PC-3 (cell line): ENCODE results near the gene LPAR1. TPM values are rescaled to one million over a fixed set of nuclear protein-coding genes. Genes with fewer than 3 reads are reported as not detected.
A peak's percentile ranks its signal among the peaks of the same experiment; 100 is the strongest.

Experiments used
- ATAC-seq: fragments of 200-7000 bp; cut with Tn5 transposase; 2 replicates; pipeline ENCODE4 v1.9.1; 2020; ENCODE audit warnings: mild to moderate bottlenecking, moderate library complexity
- BruUV-seq: library from RNA; stranded (reverse); fragments of 400-500 nt; replicated peaks from 2 replicates; lab custom pipeline; 2021; lab: Mats Ljungman, UMichigan
- CTCF ChIA-PET: fragments of 300-600 bp; sonication (Branson Sonifier 250); formaldehyde crosslinking; loops from one replicate; lab custom pipeline; 2022; ENCODE audit warnings: antibody characterized with exemption; lab: Charles Lee
- POLR2A ChIA-PET: fragments of 300-600 bp; sonication (Branson Sonifier 250); formaldehyde crosslinking; loops from one replicate; lab custom pipeline; 2022; ENCODE audit warnings: antibody characterized with exemption; ENCODE audit not compliant: unreplicated experiment; lab: Charles Lee
- DNase-seq: peaks from one replicate; pipeline ENCODE4 v3.0.0-alpha.2; 2015
- H2AFZ ChIP-seq: fragments of 300-600 bp; sonication (generic); 2 replicates; pipeline ENCODE4 v1.6.0; 2016; ENCODE audit warnings: antibody characterized with exemption, low read length
- H3F3A ChIP-seq: fragments of 300-600 bp; sonication (generic); one replicate; pipeline ENCODE4 v1.6.0; 2017; ENCODE audit warnings: antibody characterized with exemption, low read length, control low read depth, mild to moderate bottlenecking; ENCODE audit not compliant: unreplicated experiment
- H3K27ac ChIP-seq: fragments of 300-600 bp; sonication (generic); 2 replicates; pipeline ENCODE4 v1.5.1; 2016; ENCODE audit warnings: mild to moderate bottlenecking, low read length
- H3K27me3 ChIP-seq: fragments of 300-600 bp; sonication (generic); 2 replicates; pipeline ENCODE4 v1.6.1; 2016; ENCODE audit warnings: low read length, mixed read lengths
- H3K36me3 ChIP-seq: fragments of 300-600 bp; sonication (generic); 2 replicates; pipeline ENCODE4 v1.6.1; 2016; ENCODE audit warnings: low read depth, mixed run types, low read length, mixed read lengths
- H3K4me1 ChIP-seq: fragments of 300-600 bp; sonication (generic); 2 replicates; pipeline ENCODE4 v1.5.1; 2016; ENCODE audit warnings: low read length; ENCODE audit not compliant: insufficient read depth
- H3K4me2 ChIP-seq: fragments of 300-600 bp; sonication (generic); 2 replicates; pipeline ENCODE4 v1.6.0; 2016; ENCODE audit warnings: low read length
- H3K4me3 ChIP-seq: fragments of 300-600 bp; sonication (generic); 2 replicates; pipeline ENCODE4 v1.5.1; 2016; ENCODE audit warnings: mild to moderate bottlenecking, low read length, mixed read lengths
- H3K79me2 ChIP-seq: fragments of 300-600 bp; sonication (generic); 2 replicates; pipeline ENCODE4 v1.6.1; 2017; ENCODE audit warnings: low read length, mixed read lengths
- H3K9ac ChIP-seq: fragments of 300-600 bp; sonication (generic); 2 replicates; pipeline ENCODE4 v1.6.0; 2016; ENCODE audit warnings: mild to moderate bottlenecking, low read length
- H3K9me2 ChIP-seq: fragments of 300-600 bp; sonication (generic); replicated peaks from 2 replicates; pipeline ENCODE4 v1.6.1; 2016; ENCODE audit warnings: mixed run types, low read length, mixed read lengths
- H3K9me3 ChIP-seq: fragments of 300-600 bp; sonication (generic); 2 replicates; pipeline ENCODE4 v1.6.1; 2016; ENCODE audit warnings: low read length, mixed read lengths
- H4K20me1 ChIP-seq: fragments of 300-600 bp; sonication (generic); 2 replicates; pipeline ENCODE4 v1.6.1; 2016; ENCODE audit warnings: low read length, mixed read lengths
- EZH2 ChIP-seq: fragments of 300-600 bp; sonication (generic); IDR thresholded peaks from one replicate; pipeline ENCODE4 v1.6.1; 2017; ENCODE audit warnings: antibody characterized with exemption, mild to moderate bottlenecking, low read length; ENCODE audit not compliant: unreplicated experiment
- EZH2phosphoT487 ChIP-seq: fragments of 300-600 bp; sonication (generic); IDR thresholded peaks from 2 replicates; pipeline ENCODE4 v1.6.1; 2018; ENCODE audit warnings: mild to moderate bottlenecking, antibody characterized with exemption, low read length, borderline replicate concordance
- intact Hi-C: fragments of 100-400 bp; cut with micrococcal nuclease; formaldehyde crosslinking; loops from 2 replicates; pipeline ENCODE4 v1.9.0; 2023
- total RNA-seq: library from RNA; depleted of rRNA; stranded (reverse); fragments of >200 nt; gene quantifications from 2 replicates; pipeline ENCODE4 v1.2.3, GENCODE V29; 2014
- TF ChIP-seq, protein P1 (sequence below): fragments of 300-600 bp; sonication (generic); conservative IDR thresholded peaks from 2 replicates; pipeline ENCODE4 v1.5.1; 2017; ENCODE audit warnings: antibody characterized with exemption, low read depth, mild to moderate bottlenecking, low read length

LPAR1 gene
- total RNA-seq, 1 experiment from 2014 or later, result 67.9 TPM

- no peak overlapping the region for H3K4me3 ChIP-seq
- H3K9ac ChIP-seq, result peak overlapping the region; percentile 84
- H3K36me3 ChIP-seq, result peaks cover 19% of the 10 kb centered on the region
- intact Hi-C loops, result no loop called here
- DNase-seq (peak; percentile 95), ATAC-seq (peak; percentile 62)
- no peaks in the 10 kb centered on the region for H3K9me2 ChIP-seq
- BruUV-seq, result no TSS peak
- peaks cover 59% of the 10 kb centered on the region for H3K4me1 ChIP-seq
- ChIA-PET CTCF (interaction anchor here (0.6 kb wide), 1 partner anchor 49 kb away, joined by 3 read pairs; no protein-coding TSS in a partner anchor), POLR2A (no interaction called here)
- no peaks in the 10 kb centered on the region for H3K27me3 ChIP-seq
- H4K20me1 ChIP-seq, result no peaks in the 10 kb centered on the region
- H3K79me2 ChIP-seq, result peaks cover 89% of the 10 kb centered on the region
- H3F3A ChIP-seq, result no peaks in the 10 kb centered on the region
- TF ChIP-seq, protein P1, sequence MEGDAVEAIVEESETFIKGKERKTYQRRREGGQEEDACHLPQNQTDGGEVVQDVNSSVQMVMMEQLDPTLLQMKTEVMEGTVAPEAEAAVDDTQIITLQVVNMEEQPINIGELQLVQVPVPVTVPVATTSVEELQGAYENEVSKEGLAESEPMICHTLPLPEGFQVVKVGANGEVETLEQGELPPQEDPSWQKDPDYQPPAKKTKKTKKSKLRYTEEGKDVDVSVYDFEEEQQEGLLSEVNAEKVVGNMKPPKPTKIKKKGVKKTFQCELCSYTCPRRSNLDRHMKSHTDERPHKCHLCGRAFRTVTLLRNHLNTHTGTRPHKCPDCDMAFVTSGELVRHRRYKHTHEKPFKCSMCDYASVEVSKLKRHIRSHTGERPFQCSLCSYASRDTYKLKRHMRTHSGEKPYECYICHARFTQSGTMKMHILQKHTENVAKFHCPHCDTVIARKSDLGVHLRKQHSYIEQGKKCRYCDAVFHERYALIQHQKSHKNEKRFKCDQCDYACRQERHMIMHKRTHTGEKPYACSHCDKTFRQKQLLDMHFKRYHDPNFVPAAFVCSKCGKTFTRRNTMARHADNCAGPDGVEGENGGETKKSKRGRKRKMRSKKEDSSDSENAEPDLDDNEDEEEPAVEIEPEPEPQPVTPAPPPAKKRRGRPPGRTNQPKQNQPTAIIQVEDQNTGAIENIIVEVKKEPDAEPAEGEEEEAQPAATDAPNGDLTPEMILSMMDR, result no peak
- TF ChIP-seq EZH2 (no peak), EZH2phosphoT487 (no peak)
- peak overlapping the region; percentile 97 for H3K27ac ChIP-seq
- peak overlapping the region; percentile 53 for H3K4me2 ChIP-seq
- H2AFZ ChIP-seq, result no peak overlapping the region
- no peaks in the 10 kb centered on the region for H3K9me3 ChIP-seq
Observed at GRCh38 chr9:110926828-110927487, 111.3 kb downstream of the LPAR1 start.

DNA sequence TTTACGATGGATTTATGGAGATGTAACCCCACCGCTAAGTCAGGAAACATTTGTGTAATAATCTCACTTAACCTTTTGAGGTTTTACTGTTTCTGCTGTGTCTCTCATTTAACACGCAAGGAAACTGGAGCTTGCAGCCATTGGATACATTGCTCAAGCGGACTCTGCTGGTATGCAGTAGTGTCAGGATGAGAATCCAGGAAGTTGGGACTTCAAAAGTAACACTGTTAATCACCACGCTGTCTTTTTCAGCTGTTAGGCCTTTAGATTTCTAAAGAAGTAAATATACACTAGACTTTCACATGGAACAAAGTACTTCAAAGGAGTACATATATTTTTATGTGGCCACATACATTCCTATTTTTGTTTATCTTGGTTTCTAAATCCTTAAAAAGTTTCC is 114.7 kb downstream of the LPAR1 start:
- Histone ChIP-seq H2AFZ (no peak overlapping the region), H3K9me3 (no peaks in the 10 kb centered on the region), H3K4me3 (no peak overlapping the region), H3K9ac (peak overlapping the region; percentile 31; the same call in 1 of the 2 replicates), H3F3A (peaks cover 7% of the 10 kb centered on the region), H3K27me3 (no peaks in the 10 kb centered on the region), H4K20me1 (no peaks in the 10 kb centered on the region), H3K4me1 (peaks cover 83% of the 10 kb centered on the region), H3K36me3 (peaks cover 14% of the 10 kb centered on the region), H3K4me2 (no peak overlapping the region), H3K79me2 (peaks cover 87% of the 10 kb centered on the region), H3K9me2 (no peaks in the 10 kb centered on the region), H3K27ac (peak overlapping the region; percentile 81)
- POLR2A ChIA-PET, result no interaction called here
- ATAC-seq, result no peak
- BruUV-seq, result no TSS peak
- TF ChIP-seq, protein P1, result no peak
- TF ChIP-seq EZH2, result no peak
- no peak for TF ChIP-seq EZH2phosphoT487
- CTCF ChIA-PET, result no interaction called here
- DNase-seq, result no peak
- intact Hi-C loops, result no loop called here

- peaks cover 83% of the 10 kb centered on the region for H3K79me2 ChIP-seq
- H4K20me1 ChIP-seq, result no peaks in the 10 kb centered on the region
- peak; percentile 15; the same call in 1 of the 2 replicates for ATAC-seq
- H3K4me1 ChIP-seq, result peaks cover 84% of the 10 kb centered on the region
- peak overlapping the region; percentile 83 for H3K9ac ChIP-seq
- H3K9me2 ChIP-seq, result no peaks in the 10 kb centered on the region
- peaks cover 19% of the 10 kb centered on the region for H3K36me3 ChIP-seq
- H3K9me3 ChIP-seq, result no peaks in the 10 kb centered on the region
- ChIA-PET CTCF (no interaction called here), POLR2A (no interaction called here)
- TF ChIP-seq EZH2phosphoT487 (no peak), EZH2 (no peak)
- TF ChIP-seq, protein P1, result no peak
- no peak overlapping the region for H3K4me3 ChIP-seq
- no TSS peak for BruUV-seq
- peak; percentile 60 for DNase-seq
- H2AFZ ChIP-seq, result no peak overlapping the region
- no peaks in the 10 kb centered on the region for H3K27me3 ChIP-seq
- peaks cover 16% of the 10 kb centered on the region for H3F3A ChIP-seq
- intact Hi-C loops, result no loop called here
- peak overlapping the region; percentile 97 for H3K27ac ChIP-seq
- H3K4me2 ChIP-seq, result peak overlapping the region; percentile 35
Observed at GRCh38 chr9:110922145-110922544, 116.1 kb downstream of the LPAR1 start.
